MCF 10A (cell line): ENCODE measurements around the gene PSMD7. TPM values are rescaled to one million over a fixed set of nuclear protein-coding genes. Genes with fewer than 3 reads are reported as not detected.

ENCODE experiments used
- BruUV-seq: library from RNA; stranded (reverse); fragments of 400-500 nt; replicated peaks from 2 replicates; lab custom pipeline; 2021; lab: Mats Ljungman, UMichigan
- CTCF ChIA-PET: fragments of 300-600 bp; sonication (Branson Sonifier 250); formaldehyde crosslinking; extraction: SDS; loops from one replicate; lab custom pipeline; 2021; ENCODE audit warnings: antibody characterized with exemption, inconsistent platforms; lab: Yijun Ruan, JAX
- POLR2A ChIA-PET: fragments of 300-600, 350-650 bp; sonication (Branson Sonifier 250); formaldehyde crosslinking; extraction: SDS; loops from one replicate; lab custom pipeline; 2020; ENCODE audit warnings: antibody characterized with exemption, inconsistent platforms; lab: Yijun Ruan, JAX
- DNase-seq: peaks from one replicate; pipeline ENCODE4 v3.0.0-alpha.2; 2018; ENCODE audit not compliant: unreplicated experiment
- H3K27ac Mint-ChIP-seq: one replicate; pipeline ENCODE4 v1.8.0; 2022; ENCODE audit warnings: mild to moderate bottlenecking, low read depth, mixed read lengths; ENCODE audit not compliant: unreplicated experiment
- H3K27me3 Mint-ChIP-seq: one replicate; pipeline ENCODE4 v1.8.0; 2022; ENCODE audit warnings: mixed read lengths; ENCODE audit not compliant: insufficient read depth, unreplicated experiment
- H3K36me3 Mint-ChIP-seq: one replicate; pipeline ENCODE4 v1.8.0; 2022; ENCODE audit warnings: mild to moderate bottlenecking, moderate library complexity, mixed read lengths; ENCODE audit not compliant: insufficient read depth, unreplicated experiment
- H3K4me1 Mint-ChIP-seq: one replicate; pipeline ENCODE4 v1.8.0; 2022; ENCODE audit warnings: mixed read lengths; ENCODE audit not compliant: insufficient read depth, unreplicated experiment
- H3K4me3 Mint-ChIP-seq: one replicate; pipeline ENCODE4 v1.8.0; 2022; ENCODE audit warnings: mild to moderate bottlenecking, moderate library complexity, mixed read lengths; ENCODE audit not compliant: unreplicated experiment
- H3K9me3 Mint-ChIP-seq: one replicate; pipeline ENCODE4 v1.8.0; 2022; ENCODE audit warnings: mixed read lengths; ENCODE audit not compliant: unreplicated experiment
- CTCF ChIP-seq: fragments of 200-600 bp; IDR thresholded peaks from one replicate; pipeline ENCODE4 v1.8.0; 2022; ENCODE audit warnings: antibody characterized with exemption, mild to moderate bottlenecking; ENCODE audit not compliant: unreplicated experiment
- intact Hi-C: fragments of 100-400 bp; cut with micrococcal nuclease; formaldehyde crosslinking; loops from 2 replicates; pipeline ENCODE4 v1.14.1; 2022
- total RNA-seq: library from RNA; stranded (reverse); gene quantifications from 2 replicates; pipeline ENCODE4 v1.2.3, GENCODE V29; 2022

The PSMD7 gene
- total RNA-seq, 1 experiment from 2014 or later: 141 TPM

DNA sequence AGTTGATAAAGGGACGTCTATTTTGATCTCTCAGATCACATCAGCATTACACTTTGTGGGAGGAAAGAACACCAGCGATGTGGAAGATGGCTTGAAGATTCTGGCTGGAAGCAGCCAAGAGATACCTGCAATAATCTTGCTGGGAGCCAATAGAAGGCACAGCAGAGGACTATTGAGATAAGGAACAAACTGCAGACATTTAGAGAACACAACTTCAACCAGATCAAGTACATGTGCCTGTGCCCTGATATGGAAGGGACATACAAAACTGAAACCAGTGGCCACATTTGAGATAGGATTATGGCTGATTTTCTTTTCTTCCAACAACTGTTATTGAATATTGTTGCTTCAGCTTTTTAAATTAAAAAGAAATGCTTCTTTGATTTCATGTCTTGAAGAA lies 18.6 kb upstream of the PSMD7 start:
- ChIA-PET CTCF (interaction anchor here (0.9 to 4.6 kb wide), 3 partner anchors 13 to 50 kb away, joined by 3 to 26 read pairs (median 4); no protein-coding TSS in a partner anchor), POLR2A (interaction anchor here (2.6 kb wide), 1 partner anchor 13 kb away, joined by 10 read pairs; no protein-coding TSS in a partner anchor)
- Mint-ChIP-seq H3K27me3 (peaks cover 37% of the 10 kb centered on the region), H3K4me1 (no peaks in the 10 kb centered on the region), H3K4me3 (no peak overlapping the region), H3K9me3 (no peaks in the 10 kb centered on the region), H3K36me3 (peaks cover 6% of the 10 kb centered on the region), H3K27ac (no peak overlapping the region)
- no TSS peak for BruUV-seq
- no peak for TF ChIP-seq CTCF
- intact Hi-C loops: loop anchor here (5.0 to 10.0 kb wide), 2 partner anchors 323 to 711 kb away; no protein-coding TSS in a partner anchor
- DNase-seq: no peak

- intact Hi-C loops: loop anchor here (5.0 to 10.0 kb wide), 2 partner anchors 324 to 712 kb away; no protein-coding TSS in a partner anchor
- CTCF ChIA-PET: interaction anchor here (0.6 to 1.3 kb wide), 5 partner anchors 9 to 31 kb away, joined by 3 to 4 read pairs (median 3); no protein-coding TSS in a partner anchor
- Mint-ChIP-seq H3K36me3 (peaks cover 6% of the 10 kb centered on the region), H3K27me3 (peaks cover 28% of the 10 kb centered on the region), H3K4me1 (no peaks in the 10 kb centered on the region), H3K4me3 (no peak overlapping the region), H3K27ac (no peak overlapping the region), H3K9me3 (no peaks in the 10 kb centered on the region)
- no peak for DNase-seq
- no TSS peak for BruUV-seq
- no peak for TF ChIP-seq CTCF
- POLR2A ChIA-PET: interaction anchor here (1.2 kb wide), 1 partner anchor 10 kb away, joined by 3 read pairs; no protein-coding TSS in a partner anchor
Observed at GRCh38 chr16:74279266-74279665, 17.3 kb upstream of the PSMD7 start.

DNA sequence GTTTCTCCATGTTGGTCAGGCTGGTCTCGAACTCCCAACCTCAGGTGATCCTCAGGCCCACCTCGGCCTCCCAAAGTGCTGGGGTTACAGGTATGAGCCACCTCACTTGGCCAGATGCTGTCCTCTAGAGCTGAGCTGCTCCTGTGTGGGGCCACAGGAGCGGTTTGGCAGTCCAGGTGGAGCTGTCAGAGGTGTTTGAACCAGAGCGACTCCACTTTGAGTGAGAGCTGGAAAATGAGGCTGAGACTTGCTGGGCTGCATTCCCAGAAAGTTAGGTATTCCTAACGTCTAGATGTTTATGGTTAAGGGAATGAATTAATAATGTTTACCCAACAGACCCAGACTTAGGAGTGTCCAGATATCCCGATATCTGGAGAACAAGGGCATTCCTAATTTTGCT lies 16.8 kb upstream of the PSMD7 start:
- peaks cover 6% of the 10 kb centered on the region for H3K36me3 Mint-ChIP-seq
- POLR2A ChIA-PET: interaction anchor here (1.2 kb wide), 1 partner anchor 10 kb away, joined by 3 read pairs; no protein-coding TSS in a partner anchor
- peaks cover 23% of the 10 kb centered on the region for H3K27me3 Mint-ChIP-seq
- no peaks in the 10 kb centered on the region for H3K9me3 Mint-ChIP-seq
- no peak overlapping the region for H3K27ac Mint-ChIP-seq
- no peaks in the 10 kb centered on the region for H3K4me1 Mint-ChIP-seq
- CTCF ChIA-PET: interaction anchor here (0.8 kb wide), 1 partner anchor 26 kb away, joined by 3 read pairs; no protein-coding TSS in a partner anchor
- intact Hi-C loops: loop anchor here (5.0 to 10.0 kb wide), 2 partner anchors 325 to 713 kb away; no protein-coding TSS in a partner anchor
- no peak for DNase-seq
- H3K4me3 Mint-ChIP-seq: no peak overlapping the region
- no peak for TF ChIP-seq CTCF
- BruUV-seq: no TSS peak

GRCh38 chr16:74280448-74280847 lies 16.2 kb upstream of the PSMD7 start:
- no peak overlapping the region for H3K27ac Mint-ChIP-seq
- H3K27me3 Mint-ChIP-seq: peaks cover 20% of the 10 kb centered on the region
- H3K4me1 Mint-ChIP-seq: no peaks in the 10 kb centered on the region
- H3K4me3 Mint-ChIP-seq: no peak overlapping the region
- ChIA-PET CTCF (interaction anchor here (0.6 kb wide), 1 partner anchor 212 kb away, joined by 4 read pairs; no protein-coding TSS in a partner anchor), POLR2A (interaction anchor here (1.2 kb wide), 1 partner anchor 9 kb away, joined by 3 read pairs; no protein-coding TSS in a partner anchor)
- no peaks in the 10 kb centered on the region for H3K9me3 Mint-ChIP-seq
- intact Hi-C loops: no loop called here
- peaks cover 6% of the 10 kb centered on the region for H3K36me3 Mint-ChIP-seq
- no peak for DNase-seq
- no peak for TF ChIP-seq CTCF
- no TSS peak for BruUV-seq
